ENCODE data around the gene PSME2.

PSME2 gene

DNA sequence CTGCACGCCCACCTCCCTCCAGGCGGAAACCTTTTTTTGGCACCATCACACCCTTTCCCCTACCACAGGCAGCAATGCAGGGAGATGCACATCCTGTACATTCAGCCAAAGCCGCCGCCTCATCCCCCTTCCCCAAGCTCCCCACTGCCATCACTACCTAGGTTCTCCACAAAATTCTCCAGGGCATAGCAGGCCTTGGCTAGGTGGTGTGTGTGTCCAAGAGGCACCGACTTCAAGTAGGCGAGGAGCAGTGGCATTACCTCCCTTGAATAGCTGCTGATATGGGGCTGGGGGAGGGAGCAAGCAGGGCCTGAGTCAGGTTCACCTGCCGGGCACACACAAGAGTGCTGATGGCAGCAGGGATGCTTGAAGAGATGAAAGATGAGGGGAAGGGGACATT is 38.6 kb upstream of the PSME2 start:
- H3K4me3 ChIP-seq (ENCODE audit: low read depth, low read length) = no peak overlapping the region
- in situ Hi-C loops (cut with HindIII; ENCODE audit: low sequenced_read_pairs) = no loop called here
- no peak for DNase-seq (ENCODE audit: low read depth, low spot score)
- no peak for TF ChIP-seq CTCF (IDR thresholded peaks at IDR 0.05; ENCODE audit: low read depth, low read length)

DNA sequence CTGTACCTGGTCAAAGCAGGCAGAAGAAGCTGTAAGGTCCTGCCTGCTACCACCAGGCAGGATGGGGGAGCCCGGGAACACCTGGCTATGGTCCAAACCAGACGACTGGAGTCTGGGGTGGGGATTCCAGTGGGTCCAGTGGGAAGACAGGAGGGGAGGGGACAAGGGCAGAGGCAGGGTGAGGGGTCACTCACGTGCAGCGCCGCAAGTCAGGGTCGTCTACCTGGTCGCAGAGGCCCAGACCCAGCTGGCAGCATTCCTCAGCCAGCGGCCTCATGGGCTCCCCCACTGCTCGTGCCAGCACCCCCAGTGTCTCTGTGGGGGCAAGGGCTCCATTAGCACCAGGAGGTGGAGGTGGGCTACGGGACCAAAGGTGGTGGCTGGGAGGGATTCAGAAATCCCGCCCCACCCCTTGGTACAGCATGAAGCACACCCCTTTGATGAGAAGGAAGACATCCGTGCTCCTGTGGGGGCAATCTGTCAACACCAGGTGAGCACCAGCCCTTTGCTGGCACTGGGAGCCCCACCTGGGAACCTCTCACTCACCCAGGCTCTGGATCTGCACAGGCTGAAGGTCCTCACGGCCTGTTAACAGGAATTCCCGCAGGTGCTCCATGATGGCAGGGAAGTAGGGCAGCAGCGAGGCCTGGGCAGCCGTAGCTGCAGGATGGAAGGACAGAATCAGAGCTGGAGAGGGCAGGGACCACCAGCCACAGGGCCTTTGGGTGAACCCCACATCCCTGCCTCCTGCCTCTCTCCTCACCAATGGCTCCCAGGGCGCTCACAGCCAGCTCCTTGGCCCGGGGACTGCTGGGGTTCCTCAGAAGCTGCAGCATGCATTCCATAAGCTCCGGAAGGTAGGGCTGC is 37.9 kb upstream of the PSME2 start:
- in situ Hi-C loops (cut with HindIII; ENCODE audit: low sequenced_read_pairs) = no loop called here
- no peak for TF ChIP-seq CTCF (IDR thresholded peaks at IDR 0.05; ENCODE audit: low read depth, low read length)
- DNase-seq (ENCODE audit: low read depth, low spot score) = no peak

GRCh38 chr14:24183014-24183481 is 36.6 kb upstream of the PSME2 start:
- in situ Hi-C loops (cut with HindIII; ENCODE audit: low sequenced_read_pairs) = no loop called here
- H3K4me3 ChIP-seq (ENCODE audit: low read depth, low read length) = no peak overlapping the region
- no peak for TF ChIP-seq CTCF (IDR thresholded peaks at IDR 0.05; ENCODE audit: low read depth, low read length)
- DNase-seq (ENCODE audit: low read depth, low spot score) = no peak

More for the DNA sequence above, 37.9 kb upstream of the PSME2 start:
- H3K4me3 ChIP-seq (ENCODE audit: low read depth, low read length) = no peak overlapping the region

DNA sequence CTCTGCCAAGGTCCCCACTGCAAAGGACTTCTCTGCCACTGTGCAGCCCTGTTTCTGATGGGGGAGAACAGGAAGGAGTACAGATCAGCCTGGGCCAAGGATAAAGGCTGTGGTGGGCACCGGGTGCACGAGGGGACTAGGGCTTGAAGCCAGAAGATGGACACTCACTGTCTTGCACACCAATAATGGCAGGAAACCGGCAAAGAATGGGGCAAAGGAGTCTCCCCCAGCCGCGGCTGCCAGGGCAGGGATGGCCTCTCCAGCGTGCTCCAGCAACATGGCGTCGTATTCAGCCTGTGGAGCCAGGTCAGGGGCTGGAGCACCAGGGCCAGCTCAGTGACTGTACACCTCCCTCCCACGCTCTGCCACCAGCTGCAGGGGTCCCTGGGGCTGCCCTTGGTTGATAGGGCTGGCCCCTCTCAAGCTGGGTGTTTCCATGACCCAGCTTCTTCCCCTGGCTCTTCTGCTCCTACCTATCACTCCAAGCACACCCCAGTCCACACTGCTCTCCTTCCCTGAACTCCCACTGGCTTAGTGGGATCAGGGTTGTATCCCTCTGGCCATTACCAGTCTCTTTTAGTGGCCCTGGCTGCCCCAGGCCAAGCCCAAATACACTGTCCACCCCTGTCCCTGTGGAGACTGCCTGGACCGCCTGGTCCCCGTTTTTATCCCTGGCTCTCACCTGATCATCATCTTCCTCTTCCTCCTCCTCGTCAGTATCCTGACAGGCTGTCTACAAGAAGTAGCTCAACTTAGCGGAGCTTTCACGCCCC is 35.9 kb upstream of the PSME2 start:
- no peak for DNase-seq (ENCODE audit: low read depth, low spot score)
- no peak for TF ChIP-seq CTCF (IDR thresholded peaks at IDR 0.05; ENCODE audit: low read depth, low read length)
- in situ Hi-C loops (cut with HindIII; ENCODE audit: low sequenced_read_pairs) = no loop called here
- no peak overlapping the region for H3K4me3 ChIP-seq (ENCODE audit: low read depth, low read length)

GRCh38 chr14:24181371-24182077 is 35.1 kb upstream of the PSME2 start:
- H3K4me3 ChIP-seq (ENCODE audit: low read depth, low read length) = no peak overlapping the region
- no peak for DNase-seq (ENCODE audit: low read depth, low spot score)
- in situ Hi-C loops (cut with HindIII; ENCODE audit: low sequenced_read_pairs) = no loop called here
- no peak for TF ChIP-seq CTCF (IDR thresholded peaks at IDR 0.05; ENCODE audit: low read depth, low read length)

Measured in astrocyte of the spinal cord (primary cell).